Measurements from ENCODE around the gene RAB39B. TPM values are rescaled to one million over a fixed set of nuclear protein-coding genes. Genes with fewer than 3 reads are reported as not detected.
"Not testable (repeated sequence)": the region's sequence is repeated elsewhere in the genome, so short reads cannot be mapped to it uniquely, and the experiment has no call there.

RAB39B gene, protein sequence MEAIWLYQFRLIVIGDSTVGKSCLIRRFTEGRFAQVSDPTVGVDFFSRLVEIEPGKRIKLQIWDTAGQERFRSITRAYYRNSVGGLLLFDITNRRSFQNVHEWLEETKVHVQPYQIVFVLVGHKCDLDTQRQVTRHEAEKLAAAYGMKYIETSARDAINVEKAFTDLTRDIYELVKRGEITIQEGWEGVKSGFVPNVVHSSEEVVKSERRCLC
- total RNA-seq = not detected
- long read RNA-seq, partial matches to known transcripts = 0 of 1 reads
- long read RNA-seq, other reads (novel, unspliced or antisense) = 0 of 1 reads

DNA sequence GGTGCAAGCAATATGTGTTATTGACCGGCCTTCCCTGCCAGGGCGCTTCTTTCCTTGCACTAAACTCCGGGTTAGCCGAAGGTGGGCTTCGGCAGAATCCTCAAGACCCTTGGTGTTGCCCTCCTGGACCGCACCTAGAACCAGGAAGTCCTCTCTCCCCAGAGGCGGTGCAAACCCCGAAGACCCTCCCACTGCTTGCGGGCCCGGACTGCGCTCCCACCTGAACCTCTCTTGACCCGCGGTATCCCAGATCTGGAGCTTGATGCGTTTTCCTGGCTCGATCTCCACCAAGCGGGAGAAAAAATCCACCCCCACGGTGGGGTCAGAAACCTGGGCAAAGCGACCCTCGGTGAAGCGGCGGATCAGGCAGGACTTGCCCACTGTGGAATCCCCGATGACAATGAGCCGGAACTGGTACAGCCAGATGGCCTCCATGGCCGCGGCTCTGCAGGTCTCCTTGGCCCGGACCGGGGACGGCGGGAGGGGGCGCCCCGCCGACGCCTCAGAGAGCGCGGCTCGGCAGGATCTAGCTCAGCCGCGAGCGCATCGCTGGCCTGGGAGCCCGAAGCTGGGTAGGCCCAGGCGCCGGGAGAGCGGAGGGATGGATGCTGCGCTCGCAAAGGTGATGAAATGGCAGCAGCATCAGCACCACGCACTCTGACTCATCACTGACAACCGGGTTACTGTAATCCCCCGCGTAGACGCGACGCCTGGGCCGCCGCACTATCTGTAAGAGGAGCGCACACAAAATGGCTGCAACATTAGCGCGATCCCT is at the start of gene RAB39B:
RAB39B (minus strand) TSS at position 638 of the 775 bp plus-strand sequence; CDS start at position 435, 203 bp downstream.
- ATAC-seq = peak; percentile 83

DNA sequence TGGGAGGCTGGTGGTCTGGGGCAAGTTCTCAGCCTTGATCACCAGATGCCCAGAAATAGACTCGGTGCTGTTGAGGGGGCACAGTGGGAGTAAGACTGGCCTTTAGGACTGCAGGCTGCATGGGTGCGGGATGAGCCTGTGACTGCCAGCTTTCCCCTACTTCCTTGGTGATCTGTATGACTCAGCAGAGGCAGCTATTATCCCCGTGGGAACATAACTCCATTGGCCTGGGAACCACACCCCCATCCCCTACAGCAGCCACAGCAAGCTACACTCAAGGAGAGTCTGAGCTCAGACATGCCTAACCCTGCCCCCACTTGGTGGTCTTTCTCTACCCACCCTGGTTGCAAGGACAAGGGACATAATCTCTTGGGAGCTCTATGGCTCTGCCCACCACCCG is 49.5 kb upstream of the RAB39B start:
- ATAC-seq = no peak
- intact Hi-C loops (cut with micrococcal nuclease) = no loop called here
- DNase-seq = no peak

More for the DNA sequence above, at the start of gene RAB39B:
- peak; percentile 60 for DNase-seq
- intact Hi-C loops (cut with micrococcal nuclease) = no loop called here

DNA sequence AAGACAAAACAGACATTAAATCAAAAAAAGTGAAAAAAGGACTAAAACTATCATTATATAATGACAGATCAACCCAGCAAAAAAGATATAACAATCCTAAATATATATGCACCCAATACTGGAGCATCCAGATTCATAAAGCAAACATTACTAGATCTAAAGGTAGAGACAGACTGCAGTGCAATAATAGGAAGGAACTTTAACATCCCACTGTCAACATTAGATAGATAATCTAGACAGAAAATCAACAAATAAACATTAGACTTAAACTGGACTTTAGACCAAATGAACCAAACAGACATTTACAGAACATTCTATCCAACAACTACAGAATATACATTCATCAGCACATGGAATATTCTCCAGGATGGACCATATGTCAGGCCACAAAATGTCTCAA is 29.5 kb upstream of the RAB39B start:
- intact Hi-C loops (cut with micrococcal nuclease) = no loop called here
- ATAC-seq (no peak), DNase-seq (no peak)

DNA sequence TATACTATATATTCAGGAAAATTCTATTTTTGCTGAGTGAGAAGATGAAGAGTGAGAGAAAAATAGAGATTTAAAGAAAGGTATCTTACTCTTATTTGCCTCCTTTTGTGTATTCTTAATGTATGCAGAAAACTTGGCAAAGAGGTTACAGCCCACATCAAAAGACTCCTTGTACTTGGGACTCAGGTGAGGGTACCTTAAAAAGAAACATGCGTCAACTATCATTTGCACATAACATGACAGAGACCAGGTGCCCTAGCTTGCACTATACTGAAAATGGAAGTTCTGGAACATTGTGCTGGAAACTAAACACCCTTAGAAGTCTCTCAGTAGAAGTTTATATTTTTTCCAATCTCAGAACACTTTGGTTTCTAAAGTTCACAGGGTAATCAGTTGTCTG is 15.6 kb upstream of the RAB39B start:
- ATAC-seq = no peak
- intact Hi-C loops (cut with micrococcal nuclease) = no loop called here
- no peak for DNase-seq

DNA sequence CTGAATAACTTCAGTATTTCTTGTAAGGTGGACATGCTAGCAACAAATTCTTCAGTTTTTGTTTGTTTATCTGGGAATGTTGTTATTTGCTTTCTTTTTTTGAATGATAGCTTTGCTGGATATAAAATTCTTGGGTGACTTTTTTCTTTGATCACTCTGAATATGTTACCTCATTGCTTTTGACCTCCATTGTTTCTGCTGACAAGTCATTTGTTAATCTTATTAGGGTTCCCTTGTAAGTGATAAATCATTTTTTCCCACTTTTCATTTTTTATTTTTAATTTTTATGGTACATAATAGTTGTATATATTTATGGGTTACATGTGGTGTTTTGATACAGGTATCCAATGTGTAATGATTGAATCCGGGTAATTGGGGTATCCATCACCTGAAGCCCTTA is 6.7 kb upstream of the RAB39B start:
- intact Hi-C loops (cut with micrococcal nuclease) = no loop called here
- DNase-seq (no peak), ATAC-seq (no peak)

DNA sequence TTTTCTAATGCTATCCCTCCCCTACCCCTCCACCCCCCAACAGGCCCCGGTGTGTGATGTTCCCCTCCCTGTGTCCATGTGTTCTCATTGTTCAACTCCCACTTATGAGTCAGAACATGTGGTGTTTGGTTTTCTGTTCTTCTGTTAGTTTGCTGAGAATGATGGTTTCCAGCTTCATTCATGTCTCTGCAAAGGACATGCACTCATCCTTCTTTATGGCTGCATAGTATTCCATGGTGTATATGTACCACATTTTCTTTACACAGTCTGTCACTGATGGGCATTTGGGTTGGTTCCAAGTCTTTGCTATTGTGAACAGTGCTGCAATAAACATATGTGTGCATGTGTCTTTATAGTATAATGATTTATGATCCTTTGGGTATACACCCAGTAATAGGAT is 3.7 kb upstream of the RAB39B start:
- intact Hi-C loops (cut with micrococcal nuclease); DNase-seq; ATAC-seq: not testable (repeated sequence)

DNA sequence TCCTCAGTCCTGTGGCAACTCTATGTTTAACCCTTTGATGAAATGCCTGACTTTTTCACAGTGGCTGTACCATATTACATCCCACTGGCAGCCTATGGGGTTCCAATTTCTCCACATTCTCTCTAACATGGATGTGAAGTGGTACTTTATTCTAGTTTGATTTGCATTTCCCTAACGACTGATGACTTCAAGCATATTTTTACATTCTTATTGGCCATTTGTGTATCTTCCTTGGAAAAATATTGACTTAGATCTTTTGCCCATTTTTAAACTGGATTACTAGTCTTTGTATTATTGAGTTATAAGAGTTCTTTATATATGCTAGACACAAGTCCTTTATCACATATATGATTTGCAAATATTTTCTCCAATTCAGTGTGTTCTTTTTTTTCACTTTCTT is 2.1 kb upstream of the RAB39B start:
- ATAC-seq (no peak), DNase-seq (no peak)
- intact Hi-C loops (cut with micrococcal nuclease) = no loop called here

DNA sequence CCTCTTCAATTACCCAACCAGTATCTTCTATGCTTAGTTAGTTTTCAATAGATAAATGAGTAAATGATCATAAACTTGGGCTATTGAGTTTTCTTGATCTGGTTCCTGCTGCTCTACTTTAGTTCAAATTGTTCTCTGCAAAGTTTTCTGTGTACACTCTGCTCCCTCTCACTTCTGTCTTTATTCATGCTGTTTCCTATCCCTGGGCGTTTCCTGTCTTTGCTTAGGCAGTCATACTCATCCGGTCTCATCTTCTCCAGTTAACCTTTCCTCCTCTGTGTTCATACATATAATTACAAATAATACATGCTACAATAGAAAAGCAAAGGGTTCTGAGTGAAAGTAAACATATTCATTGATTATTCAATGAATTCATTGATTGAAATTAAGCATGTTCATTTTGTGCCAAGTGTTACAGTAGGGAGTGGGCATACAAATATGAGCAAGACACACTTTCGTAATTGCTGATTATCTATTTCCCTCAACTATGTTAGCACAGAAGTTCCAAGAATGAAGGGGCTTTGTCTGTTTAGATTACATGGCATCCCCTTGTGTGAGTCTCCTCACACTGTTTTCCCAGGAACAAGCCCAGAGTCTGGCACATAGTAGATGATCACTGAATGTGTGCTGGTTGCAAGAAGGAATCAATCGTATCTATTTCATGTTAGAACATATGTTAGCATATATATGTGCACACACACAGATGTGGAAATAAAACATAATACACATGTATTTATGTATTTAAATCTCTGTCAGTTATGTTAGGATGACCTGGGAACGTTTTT is 1.1 kb downstream of the RAB39B start:
- intact Hi-C loops (cut with micrococcal nuclease) = no loop called here
- DNase-seq (no peak), ATAC-seq (no peak)

DNA sequence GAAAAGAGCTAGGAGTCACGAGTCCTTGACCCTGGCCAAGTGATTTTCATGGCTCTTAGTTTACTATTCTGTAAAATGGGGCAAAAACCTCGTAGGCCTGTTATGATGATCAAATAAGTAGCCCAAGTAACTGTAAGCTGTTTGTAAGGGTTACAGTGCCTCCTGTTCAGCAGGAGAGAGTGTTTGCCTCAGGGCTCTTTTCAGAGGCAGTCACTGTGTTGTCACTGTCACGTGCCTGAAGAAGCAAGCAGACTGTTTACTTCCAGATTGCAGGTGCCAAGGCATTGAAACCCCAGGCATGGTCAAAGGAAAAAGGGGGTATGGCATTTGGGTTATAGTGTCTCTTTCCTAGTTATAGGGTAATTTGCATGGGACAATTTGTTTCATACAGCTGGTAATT is 4.5 kb downstream of the RAB39B start:
- ATAC-seq (no peak), DNase-seq (no peak)
- intact Hi-C loops (cut with micrococcal nuclease) = no loop called here

DNA sequence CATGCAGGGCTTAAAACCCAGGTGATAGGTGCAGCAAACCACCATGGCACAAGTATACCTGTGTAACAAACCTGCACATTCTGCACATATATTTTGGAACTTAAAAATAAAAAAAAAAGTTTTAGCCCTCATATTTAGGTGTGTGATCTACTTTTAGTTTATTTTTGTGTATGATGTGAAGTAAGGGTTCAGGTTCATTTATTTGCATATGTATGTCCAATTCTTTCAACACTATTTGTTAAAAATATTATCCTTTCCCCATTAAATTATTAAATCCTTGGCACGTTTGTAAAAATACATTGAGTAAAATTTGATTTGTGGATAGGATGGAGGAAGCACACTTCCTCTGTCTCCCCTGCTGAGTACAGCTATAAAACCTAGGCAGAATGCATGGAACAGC is 12.9 kb downstream of the RAB39B start:
- ATAC-seq (no peak), DNase-seq (no peak)

DNA sequence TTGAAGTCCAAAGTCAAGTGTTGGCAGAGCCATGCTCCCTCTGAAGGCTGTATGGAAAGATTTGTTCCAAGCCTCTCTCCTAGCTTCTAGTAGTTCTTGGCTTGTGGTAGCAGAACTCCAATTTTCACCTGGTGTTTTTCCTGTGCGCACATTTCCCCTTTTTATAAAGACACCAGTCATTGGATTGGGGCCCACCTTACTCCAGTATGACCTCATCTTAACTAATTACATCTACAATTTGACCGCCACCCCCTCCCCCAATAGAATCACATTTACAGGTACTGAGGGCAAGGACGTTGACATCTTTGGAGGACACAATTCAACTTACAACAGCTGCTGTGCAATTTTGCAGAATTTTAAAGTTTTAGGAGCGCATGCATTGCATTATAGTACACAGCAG is 16.8 kb downstream of the RAB39B start:
- intact Hi-C loops (cut with micrococcal nuclease) = no loop called here
- DNase-seq (no peak), ATAC-seq (no peak)

More for the DNA sequence above, 12.9 kb downstream of the RAB39B start:
- intact Hi-C loops (cut with micrococcal nuclease) = no loop called here

DNA sequence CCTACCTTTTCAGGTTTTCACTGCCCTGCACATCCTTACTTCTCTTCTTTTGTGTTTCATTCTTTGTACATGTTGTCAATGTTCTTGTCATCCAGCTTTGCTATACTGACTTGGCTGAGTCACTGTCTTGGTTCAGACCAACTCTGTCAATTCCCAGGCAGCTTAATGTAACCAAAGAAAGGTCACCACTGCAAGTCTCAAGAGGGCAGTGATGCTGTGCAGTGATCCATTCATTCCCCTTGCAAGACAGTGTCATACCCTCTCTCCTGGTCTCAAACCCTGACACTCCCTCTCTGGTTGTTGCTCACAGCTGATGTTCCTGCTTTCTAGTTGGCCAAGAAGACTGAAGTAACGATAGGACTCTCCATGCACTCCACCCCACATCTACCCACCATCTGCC is 17.5 kb downstream of the RAB39B start:
- DNase-seq = no peak
- ATAC-seq = no peak
- intact Hi-C loops (cut with micrococcal nuclease) = no loop called here

DNA sequence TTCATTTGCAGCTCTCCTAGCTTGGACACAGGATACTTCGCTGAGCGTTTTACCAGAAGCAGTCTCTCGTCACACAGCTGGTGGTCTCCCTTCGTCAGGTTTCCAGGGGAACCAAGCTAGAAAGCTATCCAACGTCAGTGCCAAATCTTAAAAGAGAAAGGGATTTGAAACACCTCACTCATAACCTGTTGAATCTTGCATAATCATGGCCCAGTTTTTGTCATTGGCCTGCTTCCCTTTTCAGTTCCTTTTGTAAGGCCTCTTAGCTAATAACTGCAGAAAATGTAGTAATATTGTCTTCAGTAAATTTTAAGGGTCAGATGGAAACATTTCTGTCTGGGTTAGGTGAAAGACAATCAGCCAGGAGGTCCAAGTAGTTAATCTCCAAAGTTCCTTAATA is 22.0 kb downstream of the RAB39B start:
- intact Hi-C loops (cut with micrococcal nuclease) = no loop called here
- ATAC-seq = no peak

DNA sequence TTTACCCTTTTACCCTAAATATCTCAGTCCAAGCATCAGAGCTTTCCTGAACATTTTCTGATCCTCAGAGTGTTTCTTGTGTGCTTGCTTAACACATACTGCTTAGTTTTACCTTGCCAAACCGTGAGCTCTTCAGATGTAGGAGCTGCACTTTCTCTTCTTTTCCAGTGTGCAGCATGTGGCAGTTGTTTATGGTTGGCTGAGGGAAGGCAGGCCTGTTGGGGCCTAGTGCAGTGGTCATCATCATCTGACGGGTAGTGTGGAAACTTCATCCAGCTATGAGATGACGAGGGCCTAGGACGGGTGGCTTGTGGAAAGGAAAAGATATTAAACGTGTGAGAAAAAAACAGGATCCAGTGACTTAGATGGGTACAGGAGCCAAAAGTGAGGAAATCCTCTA is 26.6 kb downstream of the RAB39B start:
- intact Hi-C loops (cut with micrococcal nuclease) = no loop called here
- no peak for DNase-seq
- no peak for ATAC-seq

More for the DNA sequence above, 22.0 kb downstream of the RAB39B start:
- DNase-seq = no peak

DNA sequence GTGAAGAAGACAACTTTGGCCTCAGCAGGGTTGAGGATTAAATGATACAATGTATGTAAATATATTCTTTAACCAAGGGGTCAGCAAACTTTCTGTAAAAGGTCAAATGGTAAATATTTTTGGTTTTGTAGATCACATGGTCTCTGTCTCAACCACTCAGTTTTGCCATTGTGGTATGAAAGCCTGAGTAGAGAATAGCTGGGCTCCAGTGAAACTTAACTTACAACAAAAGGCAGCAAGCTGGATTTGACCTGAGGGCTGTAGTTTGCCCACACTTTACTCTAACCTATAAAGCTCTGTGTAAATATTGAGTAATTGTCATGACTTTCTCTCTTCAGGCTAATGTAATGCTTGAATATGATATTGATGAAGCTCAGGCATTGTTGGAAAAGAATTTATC is 28.4 kb downstream of the RAB39B start:
- intact Hi-C loops (cut with micrococcal nuclease) = no loop called here

DNA sequence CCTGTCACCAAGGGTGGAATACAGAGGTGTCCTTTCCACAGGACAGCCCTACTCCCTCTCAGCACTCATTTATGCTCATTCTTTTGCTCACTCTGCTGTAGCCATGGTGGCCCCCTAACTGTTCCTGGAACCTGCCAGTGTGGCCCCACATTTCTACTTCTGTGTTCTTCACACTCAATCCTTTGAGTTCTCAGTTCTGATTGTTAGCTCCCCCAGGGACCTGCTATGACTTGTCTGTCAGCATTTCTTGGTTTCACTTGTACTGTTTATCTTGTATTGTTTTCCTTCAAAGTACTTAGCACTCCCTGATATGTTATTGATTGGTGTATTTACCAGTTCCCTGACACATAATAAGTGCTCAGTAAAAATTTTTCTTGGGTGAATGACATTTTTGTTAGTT is 33.1 kb downstream of the RAB39B start:
- intact Hi-C loops (cut with micrococcal nuclease) = no loop called here
- no peak for ATAC-seq
- no peak for DNase-seq

More for the DNA sequence above, 28.4 kb downstream of the RAB39B start:
- ATAC-seq (no peak), DNase-seq (no peak)

DNA sequence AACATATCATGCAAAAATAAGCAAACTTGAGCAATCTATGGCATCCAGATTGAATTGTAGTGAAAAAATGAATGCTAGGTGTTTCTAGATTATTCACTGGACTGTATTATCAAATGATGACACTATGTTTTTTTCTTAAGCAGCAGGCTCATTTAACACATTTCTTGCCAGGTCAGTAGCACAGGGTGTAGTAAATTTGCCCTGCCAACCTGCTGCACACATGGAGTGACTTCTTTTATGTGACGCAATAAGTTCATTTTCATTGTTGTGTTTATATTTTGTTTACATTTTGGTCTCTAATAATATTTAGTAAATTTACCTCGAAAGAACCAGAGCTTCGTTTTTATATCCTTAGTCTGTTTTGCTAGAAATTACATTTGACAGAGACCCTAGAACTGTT is 38.5 kb downstream of the RAB39B start:
- intact Hi-C loops (cut with micrococcal nuclease) = no loop called here
- ATAC-seq (no peak), DNase-seq (no peak)

DNA sequence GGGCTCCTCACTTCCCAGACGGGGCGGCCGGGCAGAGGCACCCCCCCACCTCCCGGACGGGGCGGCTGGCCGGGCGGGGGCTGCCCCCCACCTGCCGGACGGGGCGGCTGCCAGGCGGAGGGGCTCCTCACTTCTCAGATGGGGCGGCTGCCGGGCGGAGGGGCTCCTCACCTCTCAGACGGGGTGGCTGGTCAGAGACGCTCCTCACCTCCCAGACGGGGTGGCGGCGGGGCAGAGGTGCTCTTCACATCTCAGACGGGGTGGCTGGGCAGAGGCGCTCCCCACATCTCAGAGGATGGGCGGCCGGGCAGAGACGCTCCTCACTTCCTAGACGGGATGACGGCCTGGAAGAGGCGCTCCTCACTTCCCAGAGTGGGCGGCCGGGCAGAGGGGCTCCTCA is 40.5 kb downstream of the RAB39B start:
- ATAC-seq; intact Hi-C loops (cut with micrococcal nuclease); DNase-seq: not testable (repeated sequence)

DNA sequence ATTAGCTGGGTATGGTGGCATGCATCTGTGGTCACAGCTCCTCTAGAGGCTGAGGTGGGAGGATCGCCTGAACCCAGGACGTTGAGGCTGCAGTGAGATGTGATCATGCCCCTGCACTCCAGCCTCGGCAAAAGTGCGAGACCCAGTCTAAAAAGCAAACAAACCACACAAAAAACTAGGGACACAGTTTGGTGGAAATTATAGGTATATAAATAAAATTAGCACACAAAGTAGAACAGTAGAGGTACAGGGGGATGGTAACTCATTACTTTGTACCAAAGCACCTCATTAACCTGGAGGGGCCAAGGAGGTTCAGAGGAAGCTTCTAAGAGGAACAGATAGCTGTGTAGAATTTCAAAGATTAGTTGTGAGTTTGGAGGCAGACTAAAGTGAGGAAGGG is 42.9 kb downstream of the RAB39B start:
- DNase-seq (no peak), ATAC-seq (no peak)
- intact Hi-C loops (cut with micrococcal nuclease) = no loop called here

DNA sequence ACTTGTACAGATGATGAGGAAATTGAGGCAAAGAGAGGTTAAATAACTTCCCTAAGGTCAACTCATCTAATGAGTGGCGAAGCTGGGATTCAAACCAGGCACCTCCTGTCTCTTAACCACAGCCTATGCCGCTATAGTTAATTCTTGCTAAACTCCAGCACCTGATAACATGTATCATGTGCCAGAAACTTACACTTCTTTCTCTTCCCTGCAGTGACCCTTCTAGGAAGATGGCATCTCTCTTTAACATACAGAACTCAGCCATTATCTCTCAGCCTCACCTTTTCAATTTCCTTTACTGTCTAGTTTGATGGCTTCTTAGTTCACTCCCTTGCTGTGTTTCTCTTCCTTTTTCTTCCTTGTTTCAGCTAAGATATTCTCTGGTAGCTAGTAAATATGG is 45.5 kb downstream of the RAB39B start:
- DNase-seq = no peak
- ATAC-seq = no peak
- intact Hi-C loops (cut with micrococcal nuclease) = no loop called here

Data from left ventricle myocardium superior (tissue), 1 donor.